GM12892 (cell line): Measurements from ENCODE around the gene PAQR8.
A peak's percentile ranks its signal among the peaks of the same experiment; 100 is the strongest.

ENCODE experiments used
- DNase-seq: peaks from one replicate; pipeline ENCODE4 v3.0.0; 2011; ENCODE audit not compliant: insufficient read length
- FAIRE-seq: peaks from 2 replicates; lab custom pipeline; 2011; peaks lifted over from hg19 to GRCh38; lab: Jason Lieb, UNC
- POLR2A ChIP-seq: IDR thresholded peaks from 2 replicates; pipeline ENCODE4 v1.6.1; 2011; ENCODE audit warnings: low read depth, low read length, control low read depth
- POLR2AphosphoS5 ChIP-seq: IDR thresholded peaks from 2 replicates; pipeline ENCODE4 v1.6.1; 2011; ENCODE audit warnings: low read depth, low read length, control low read depth
- TAF1 ChIP-seq: IDR thresholded peaks from 2 replicates; pipeline ENCODE4 v1.6.1; 2011; ENCODE audit warnings: low read depth, mild to moderate bottlenecking, control low read depth, low read length, borderline replicate concordance

PAQR8 gene

DNA sequence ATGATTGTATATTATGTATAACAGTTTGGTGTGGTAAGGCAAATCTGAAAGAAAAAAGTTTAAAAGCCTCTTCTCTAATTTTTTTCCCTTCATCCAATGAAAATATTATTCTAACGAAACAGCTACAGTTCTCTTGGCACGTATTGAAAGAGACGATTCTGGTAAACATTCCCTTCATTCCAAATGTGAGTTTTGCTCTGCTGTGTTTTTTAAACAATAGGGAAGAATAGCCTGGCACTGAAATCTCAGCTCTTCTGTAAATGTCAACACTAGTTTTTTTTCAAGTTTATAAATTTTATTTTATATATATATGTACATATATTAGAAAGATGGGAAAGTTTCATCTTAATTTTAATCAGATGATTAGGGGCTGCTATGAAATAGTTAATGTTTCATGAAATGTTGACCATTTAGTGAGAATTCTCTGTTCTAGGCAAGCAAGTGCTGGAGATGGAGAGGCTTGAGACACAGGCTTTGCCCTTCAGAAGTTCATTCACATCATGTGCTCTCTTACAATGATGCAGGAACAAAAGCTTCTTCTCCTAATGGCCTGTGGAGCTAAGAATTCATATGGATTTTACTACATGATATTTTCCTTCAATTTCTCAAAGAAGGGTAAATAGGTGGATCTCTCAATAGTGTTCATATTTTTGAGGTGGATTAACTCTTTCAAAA is 4.1 kb downstream of the PAQR8 start:
- DNase-seq = no peak
- TF ChIP-seq POLR2A (no peak), POLR2AphosphoS5 (no peak), TAF1 (no peak)
- FAIRE-seq = no peak

DNA sequence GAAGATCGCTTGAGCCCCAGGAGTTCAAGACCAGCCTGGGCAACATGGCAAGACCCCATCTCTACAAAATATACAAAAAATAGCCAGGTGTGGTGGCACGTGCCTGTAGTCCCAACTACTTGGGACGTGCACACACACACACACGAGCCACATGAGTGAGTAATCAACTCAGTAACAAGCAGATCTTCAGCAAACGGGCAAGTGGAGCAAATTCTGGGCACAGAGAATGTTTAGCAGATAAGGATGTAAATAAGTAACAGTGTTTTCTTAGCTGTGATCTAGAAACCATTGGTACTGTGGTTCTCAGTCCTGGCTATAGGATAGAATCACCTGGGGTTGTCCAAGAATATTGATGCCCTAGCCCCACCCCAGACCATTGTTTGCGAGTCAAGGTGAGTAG is 6.1 kb downstream of the PAQR8 start:
- FAIRE-seq = no peak
- no peak for TF ChIP-seq POLR2AphosphoS5
- TF ChIP-seq TAF1 = no peak
- TF ChIP-seq POLR2A = no peak
- no peak for DNase-seq

DNA sequence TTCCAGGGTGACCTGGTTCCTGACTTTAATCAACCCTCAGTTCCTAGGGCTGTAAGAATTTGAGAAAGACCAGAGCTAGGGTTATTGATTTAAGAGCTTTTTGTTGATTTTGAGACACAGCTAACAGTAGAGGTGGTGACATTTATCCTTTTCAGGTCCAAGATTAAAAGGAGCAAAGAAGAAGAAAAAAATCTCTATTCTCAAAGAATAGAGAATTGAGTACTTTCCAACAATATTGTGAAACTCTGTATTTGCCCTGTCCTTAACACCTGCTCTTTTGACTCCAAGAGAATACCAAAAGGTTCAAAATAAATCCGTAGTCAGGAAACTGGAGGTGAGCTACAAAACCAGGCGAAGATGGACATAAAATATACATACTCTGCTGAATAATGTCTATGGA is 7.3 kb downstream of the PAQR8 start:
- FAIRE-seq (no peak), DNase-seq (no peak)
- TF ChIP-seq POLR2A = no peak
- no peak for TF ChIP-seq POLR2AphosphoS5
- TF ChIP-seq TAF1 = no peak

GRCh38 chr6:52371656-52372191 is 9.8 kb downstream of the PAQR8 start:
- DNase-seq (no peak), FAIRE-seq (no peak)
- TF ChIP-seq TAF1 (no peak), POLR2A (no peak), POLR2AphosphoS5 (no peak)

DNA sequence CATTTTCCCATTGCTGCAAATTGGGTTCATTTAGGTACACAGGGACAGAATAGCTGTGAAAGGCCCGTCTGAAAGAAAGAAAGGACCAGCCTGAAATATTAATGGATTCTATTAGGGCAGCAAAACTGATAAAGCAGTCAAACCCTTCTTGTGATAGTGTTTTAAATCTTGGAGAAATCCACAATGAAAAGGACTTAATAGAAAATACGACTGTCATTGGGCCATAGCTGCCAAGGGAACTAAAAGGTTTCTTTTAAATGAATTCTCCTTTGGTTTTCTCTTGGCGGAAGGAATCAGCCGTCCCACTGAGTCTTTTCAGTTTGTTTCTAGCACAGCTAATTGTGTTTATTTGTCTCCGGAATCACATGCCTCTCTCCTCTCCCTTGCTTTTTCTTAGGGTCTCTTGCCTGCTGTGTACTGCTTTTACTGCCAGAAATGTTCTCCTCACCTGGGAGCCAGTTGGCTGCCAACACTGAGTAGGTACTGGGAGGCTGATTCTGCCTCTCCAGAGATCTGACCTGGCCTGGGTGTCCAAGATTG is 11.3 kb downstream of the PAQR8 start:
- no peak for TF ChIP-seq POLR2A
- TF ChIP-seq POLR2AphosphoS5 = no peak
- no peak for TF ChIP-seq TAF1
- no peak for FAIRE-seq
- no peak for DNase-seq

DNA sequence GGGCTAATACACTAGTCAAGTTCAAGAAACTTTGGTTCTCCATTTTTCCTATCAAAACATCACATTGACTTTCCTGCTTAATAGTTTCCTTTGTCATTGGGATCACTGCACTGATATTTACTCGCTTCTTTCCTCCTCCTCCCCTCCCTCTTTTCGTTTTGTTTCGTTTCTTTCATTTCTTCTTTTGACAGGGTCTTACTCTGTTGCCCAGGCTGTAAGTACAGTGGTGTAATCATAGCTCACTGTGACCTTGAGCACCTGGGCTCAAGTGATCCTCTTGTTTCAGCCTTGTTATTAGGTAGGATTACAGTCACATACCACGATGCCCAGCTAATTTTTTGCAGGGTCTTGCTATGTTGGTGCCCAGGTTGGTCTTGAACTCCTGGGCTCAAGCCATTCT is 12.3 kb downstream of the PAQR8 start:
- DNase-seq (no peak), FAIRE-seq (no peak)
- TF ChIP-seq POLR2AphosphoS5 (no peak), TAF1 (no peak), POLR2A (no peak)

DNA sequence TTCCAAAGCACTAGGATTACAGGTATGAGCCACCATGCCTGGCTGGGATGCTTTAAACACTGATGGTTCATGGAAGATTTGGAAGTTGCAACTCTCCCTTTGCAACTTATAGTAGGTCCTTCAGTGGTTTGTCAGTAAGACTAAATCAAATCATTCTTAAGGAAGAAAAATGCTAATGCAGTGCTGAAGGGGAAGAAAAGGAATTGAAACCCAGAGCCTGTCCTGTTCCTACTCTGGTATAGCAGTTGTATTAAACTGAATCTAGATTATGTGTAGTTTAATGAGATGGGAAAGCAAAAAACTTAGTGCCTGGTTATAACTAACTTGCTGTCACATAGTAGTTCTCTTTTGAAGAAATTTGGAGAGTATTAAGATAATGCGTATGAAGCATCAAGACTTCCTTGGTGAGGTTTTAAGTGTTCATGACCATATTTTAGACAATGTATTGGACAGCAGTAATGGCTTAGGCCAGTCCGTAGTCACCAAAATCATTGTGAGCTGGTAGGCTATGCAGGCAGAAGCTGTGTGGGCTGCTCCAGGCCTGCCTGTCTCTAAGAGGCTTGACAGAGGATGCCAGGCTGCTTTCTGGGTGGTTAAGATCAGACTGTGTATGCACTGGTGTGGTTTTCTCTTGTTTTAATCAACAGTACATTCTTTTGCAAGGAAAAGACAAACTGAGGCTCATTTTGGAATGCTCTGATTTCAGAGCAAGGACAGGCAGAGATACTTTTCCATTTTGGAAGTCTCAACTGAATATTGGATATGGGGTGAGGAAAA is 14.0 kb downstream of the PAQR8 start:
- TF ChIP-seq TAF1 = no peak
- no peak for TF ChIP-seq POLR2A
- TF ChIP-seq POLR2AphosphoS5 = no peak
- FAIRE-seq (peak; percentile 81), DNase-seq (no peak)

GRCh38 chr6:52376763-52377162 is 14.8 kb downstream of the PAQR8 start:
- DNase-seq (no peak), FAIRE-seq (peak; percentile 9)
- TF ChIP-seq POLR2AphosphoS5 (no peak), TAF1 (no peak), POLR2A (no peak)

- FAIRE-seq = no peak
- TF ChIP-seq POLR2A = no peak
- no peak for TF ChIP-seq POLR2AphosphoS5
- TF ChIP-seq TAF1 = no peak
Observed at GRCh38 chr6:52377538-52378221, 15.7 kb downstream of the PAQR8 start.

GRCh38 chr6:52381249-52381648 is 19.3 kb downstream of the PAQR8 start:
- no peak for TF ChIP-seq POLR2A
- no peak for TF ChIP-seq POLR2AphosphoS5
- no peak for TF ChIP-seq TAF1
- no peak for DNase-seq
- FAIRE-seq = no peak

More at GRCh38 chr6:52377538-52378221, 15.7 kb downstream of the PAQR8 start:
- no peak for DNase-seq
